ENCODE measurements around the gene AHNAK.

AHNAK gene

GRCh38 chr11:62463121-62463542 lies 83.5 kb downstream of the AHNAK start:
- TF ChIP-seq CTCF (IDR thresholded peaks at IDR 0.05; ENCODE audit: low read depth, low read length, missing control alignments): no peak
- in situ Hi-C loops (cut with HindIII; ENCODE audit: low pct_ligation_motif_present, low sequenced_read_pairs): no loop called here

GRCh38 chr11:62462508-62462892 lies 84.1 kb downstream of the AHNAK start:
- Histone ChIP-seq H3K36me3 (replicated peaks) (no peaks in the 10 kb centered on the region), H3K4me3 (ENCODE audit: low read depth, low read length) (no peak overlapping the region), H3K27me3 (replicated peaks) (no peaks in the 10 kb centered on the region), H3K27ac (no peak overlapping the region)
- in situ Hi-C loops (cut with HindIII; ENCODE audit: low pct_ligation_motif_present, low sequenced_read_pairs): no loop called here
- DNase-seq: no peak
- no peak for TF ChIP-seq CTCF (IDR thresholded peaks at IDR 0.05; ENCODE audit: low read depth, low read length, missing control alignments)

More at GRCh38 chr11:62463121-62463542, 83.5 kb downstream of the AHNAK start:
- Histone ChIP-seq H3K27ac (no peak overlapping the region), H3K27me3 (replicated peaks) (no peaks in the 10 kb centered on the region), H3K36me3 (replicated peaks) (no peaks in the 10 kb centered on the region), H3K4me3 (ENCODE audit: low read depth, low read length) (no peak overlapping the region)
- DNase-seq: no peak

GRCh38 chr11:62461740-62462507 lies 84.7 kb downstream of the AHNAK start:
- in situ Hi-C loops (cut with HindIII; ENCODE audit: low pct_ligation_motif_present, low sequenced_read_pairs): no loop called here
- H3K36me3 ChIP-seq (replicated peaks): no peaks in the 10 kb centered on the region
- H3K4me3 ChIP-seq (ENCODE audit: low read depth, low read length): no peak overlapping the region
- no peak for DNase-seq
- no peak overlapping the region for H3K27ac ChIP-seq
- no peaks in the 10 kb centered on the region for H3K27me3 ChIP-seq (replicated peaks)
- no peak for TF ChIP-seq CTCF (IDR thresholded peaks at IDR 0.05; ENCODE audit: low read depth, low read length, missing control alignments)

GRCh38 chr11:62459080-62459479 lies 87.5 kb downstream of the AHNAK start:
- H3K36me3 ChIP-seq (replicated peaks): no peaks in the 10 kb centered on the region
- in situ Hi-C loops (cut with HindIII; ENCODE audit: low pct_ligation_motif_present, low sequenced_read_pairs): no loop called here
- no peak overlapping the region for H3K27ac ChIP-seq
- no peaks in the 10 kb centered on the region for H3K27me3 ChIP-seq (replicated peaks)
- no peak overlapping the region for H3K4me3 ChIP-seq (ENCODE audit: low read depth, low read length)
- no peak for DNase-seq
- TF ChIP-seq CTCF (IDR thresholded peaks at IDR 0.05; ENCODE audit: low read depth, low read length, missing control alignments): no peak

- Histone ChIP-seq H3K36me3 (replicated peaks) (no peaks in the 10 kb centered on the region), H3K27ac (no peak overlapping the region), H3K27me3 (replicated peaks) (no peaks in the 10 kb centered on the region), H3K4me3 (ENCODE audit: low read depth, low read length) (no peak overlapping the region)
- no peak for DNase-seq
- in situ Hi-C loops (cut with HindIII; ENCODE audit: low pct_ligation_motif_present, low sequenced_read_pairs): no loop called here
- TF ChIP-seq CTCF (IDR thresholded peaks at IDR 0.05; ENCODE audit: low read depth, low read length, missing control alignments): no peak
Measured at GRCh38 chr11:62458212-62459002, 88.2 kb downstream of the AHNAK start.
